Neural progenitor cell (in vitro differentiated cells): ENCODE data around the gene SPAG16.

ENCODE experiments used
- EZH2 ChIP-seq: fragments of 200-600 bp; sonication (generic); IDR thresholded peaks from 2 replicates; pipeline ENCODE4 v1.6.1; 2017; ENCODE audit warnings: antibody characterized with exemption, mild to moderate bottlenecking, moderate library complexity
- TF ChIP-seq, protein P1 (sequence below): fragments of 200-600 bp; sonication (generic); IDR thresholded peaks from 2 replicates; pipeline ENCODE4 v1.5.1; 2017; ENCODE audit warnings: antibody characterized with exemption, mild to moderate bottlenecking

DNA sequence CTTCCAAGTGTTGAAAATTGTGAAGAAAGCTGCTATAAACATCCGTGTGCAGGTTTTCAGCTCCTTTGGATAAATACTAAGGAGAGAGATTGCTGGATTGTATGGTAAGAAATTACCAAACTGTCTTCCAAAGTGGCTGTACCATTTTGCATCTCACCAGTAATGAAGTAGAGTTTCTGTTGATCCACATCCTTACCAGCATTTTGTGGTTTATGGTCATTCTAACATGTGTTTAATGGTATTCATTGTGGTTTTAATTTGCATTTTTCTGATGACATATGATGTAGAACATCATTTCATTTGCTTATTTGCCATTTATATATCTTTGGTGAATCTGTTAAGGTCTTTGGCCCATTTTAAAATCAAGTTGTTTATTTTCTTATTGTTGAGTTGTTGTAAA, 260.7 kb downstream of the SPAG16 start:
- TF ChIP-seq, protein P1, sequence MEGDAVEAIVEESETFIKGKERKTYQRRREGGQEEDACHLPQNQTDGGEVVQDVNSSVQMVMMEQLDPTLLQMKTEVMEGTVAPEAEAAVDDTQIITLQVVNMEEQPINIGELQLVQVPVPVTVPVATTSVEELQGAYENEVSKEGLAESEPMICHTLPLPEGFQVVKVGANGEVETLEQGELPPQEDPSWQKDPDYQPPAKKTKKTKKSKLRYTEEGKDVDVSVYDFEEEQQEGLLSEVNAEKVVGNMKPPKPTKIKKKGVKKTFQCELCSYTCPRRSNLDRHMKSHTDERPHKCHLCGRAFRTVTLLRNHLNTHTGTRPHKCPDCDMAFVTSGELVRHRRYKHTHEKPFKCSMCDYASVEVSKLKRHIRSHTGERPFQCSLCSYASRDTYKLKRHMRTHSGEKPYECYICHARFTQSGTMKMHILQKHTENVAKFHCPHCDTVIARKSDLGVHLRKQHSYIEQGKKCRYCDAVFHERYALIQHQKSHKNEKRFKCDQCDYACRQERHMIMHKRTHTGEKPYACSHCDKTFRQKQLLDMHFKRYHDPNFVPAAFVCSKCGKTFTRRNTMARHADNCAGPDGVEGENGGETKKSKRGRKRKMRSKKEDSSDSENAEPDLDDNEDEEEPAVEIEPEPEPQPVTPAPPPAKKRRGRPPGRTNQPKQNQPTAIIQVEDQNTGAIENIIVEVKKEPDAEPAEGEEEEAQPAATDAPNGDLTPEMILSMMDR, result no peak
- no peak for TF ChIP-seq EZH2
